Neural cell (in vitro differentiated cells): ENCODE results near the gene NAALADL1.

Experiments used
- CTCF ChIP-seq: fragments of 450-650 bp; IDR thresholded peaks from 2 replicates; pipeline ENCODE4 v1.5.1; 2014; ENCODE audit warnings: antibody characterized with exemption, mild to moderate bottlenecking, moderate library complexity; ENCODE audit not compliant: poor library complexity, severe bottlenecking
- EZH2 ChIP-seq: fragments of 200-600, 300-800 bp; shearing (Covaris generic), sonication (generic); IDR thresholded peaks from 2 replicates; pipeline ENCODE4 v1.6.1; 2014; ENCODE audit warnings: antibody characterized with exemption, low read length, borderline replicate concordance, mild to moderate bottlenecking; ENCODE audit not compliant: insufficient read depth, poor library complexity, severe bottlenecking
- MXI1 ChIP-seq: fragments of 450-650 bp; conservative IDR thresholded peaks from 2 replicates; pipeline ENCODE4 v1.6.1; 2014; ENCODE audit warnings: antibody characterized with exemption, mild to moderate bottlenecking; ENCODE audit not compliant: poor library complexity, severe bottlenecking
- POLR2AphosphoS5 ChIP-seq: IDR thresholded peaks from 2 replicates; pipeline ENCODE4 v1.6.1; 2012
- RAD21 ChIP-seq: fragments of 450-650 bp; conservative IDR thresholded peaks from 2 replicates; pipeline ENCODE4 v1.6.1; 2014; ENCODE audit warnings: antibody characterized with exemption, mild to moderate bottlenecking, moderate library complexity
- REST ChIP-seq: IDR thresholded peaks from 2 replicates; pipeline ENCODE4 v1.6.1; 2012; ENCODE audit warnings: borderline replicate concordance
- SMC3 ChIP-seq: fragments of 450-650 bp; conservative IDR thresholded peaks from 2 replicates; pipeline ENCODE4 v1.6.1; 2014; ENCODE audit warnings: antibody characterized with exemption, mild to moderate bottlenecking, moderate library complexity; ENCODE audit not compliant: poor library complexity
- TAF1 ChIP-seq: IDR thresholded peaks from 2 replicates; pipeline ENCODE4 v1.6.1; 2012; ENCODE audit warnings: low read depth

- TF ChIP-seq POLR2AphosphoS5 (no peak), CTCF (no peak), EZH2 (no peak), TAF1 (no peak), MXI1 (no peak), REST (no peak), RAD21 (no peak), SMC3 (no peak)
These were observed 2.6 kb upstream of the NAALADL1 start for GRCh38 chr11:65060913-65061408.
